ENCODE results near the gene OPA1.

- TF ChIP-seq ZNF274 (IDR thresholded peaks at IDR 0.05; ENCODE audit: low read depth, low read length) (no peak), YY1 (IDR thresholded peaks at IDR 0.05; ENCODE audit: insufficient read depth, insufficient read length) (no peak)
Measured at GRCh38 chr3:193728429-193729087, 135.6 kb downstream of the OPA1 start.
